SJSA1 (cell line): ENCODE measurements around the gene SETBP1. TPM values are rescaled to one million over a fixed set of nuclear protein-coding genes. Genes with fewer than 3 reads are reported as not detected.

Experiments used
- DNase-seq, 2 experiments: peaks; one replicate each; pipeline ENCODE4 v3.0.0-alpha.2; 2015 to 2020; ENCODE audit warnings: low spot score in 2 of 2, low read depth in 1 of 2
- H3K27ac ChIP-seq: fragments of 250-450 bp; sonication (Bioruptor Pico); 2 replicates; pipeline ENCODE4 v1.5.1; 2020; ENCODE audit warnings: mild to moderate bottlenecking, moderate library complexity
- H3K27me3 ChIP-seq: fragments of 250-450 bp; sonication (Bioruptor Pico); replicated peaks from 2 replicates; pipeline ENCODE4 v1.5.1; 2020; ENCODE audit warnings: mild to moderate bottlenecking, moderate library complexity
- H3K36me3 ChIP-seq: fragments of 250-450 bp; sonication (Bioruptor Pico); 2 replicates; pipeline ENCODE4 v1.5.1; 2020; ENCODE audit warnings: mild to moderate bottlenecking
- H3K4me1 ChIP-seq: fragments of 250-450 bp; sonication (Bioruptor Pico); replicated peaks from 2 replicates; pipeline ENCODE4 v1.6.1; 2021; ENCODE audit warnings: mild to moderate bottlenecking
- H3K4me3 ChIP-seq: fragments of 250-450 bp; sonication (Bioruptor Pico); 2 replicates; pipeline ENCODE4 v1.5.1; 2020; ENCODE audit warnings: mild to moderate bottlenecking
- H3K9me3 ChIP-seq: fragments of 250-450 bp; sonication (Bioruptor Pico); replicated peaks from 2 replicates; pipeline ENCODE4 v1.5.1; 2020; ENCODE audit warnings: mild to moderate bottlenecking
- total RNA-seq: library from RNA; depleted of rRNA; stranded (reverse); fragments of >200 nt; shearing (Covaris generic); gene quantifications from 2 replicates; pipeline ENCODE4 v1.2.3, GENCODE V29; 2014

The SETBP1 gene
- total RNA-seq, 1 experiment from 2014 or later = 9.9 TPM

- no peaks in the 10 kb centered on the region for H3K4me1 ChIP-seq
- no peaks in the 10 kb centered on the region for H3K9me3 ChIP-seq
Observed at GRCh38 chr18:45083226-45083855, 402.7 kb downstream of the SETBP1 start.

GRCh38 chr18:45084206-45084605 lies 403.5 kb downstream of the SETBP1 start:
- no peak for DNase-seq
- H3K9me3 ChIP-seq = no peaks in the 10 kb centered on the region
- H3K4me3 ChIP-seq = no peak overlapping the region
- no peaks in the 10 kb centered on the region for H3K36me3 ChIP-seq
- H3K27ac ChIP-seq = no peak overlapping the region
- H3K27me3 ChIP-seq = no peaks in the 10 kb centered on the region
- no peaks in the 10 kb centered on the region for H3K4me1 ChIP-seq

More at GRCh38 chr18:45083226-45083855, 402.7 kb downstream of the SETBP1 start:
- Histone ChIP-seq H3K36me3 (no peaks in the 10 kb centered on the region), H3K27ac (no peak overlapping the region), H3K4me3 (no peak overlapping the region), H3K27me3 (no peaks in the 10 kb centered on the region)
- no peak for DNase-seq

GRCh38 chr18:45085916-45086624 lies 405.4 kb downstream of the SETBP1 start:
- Histone ChIP-seq H3K36me3 (no peaks in the 10 kb centered on the region), H3K4me1 (peaks cover 9% of the 10 kb centered on the region), H3K9me3 (no peaks in the 10 kb centered on the region; the same call in 1 of the 2 replicates), H3K27me3 (no peaks in the 10 kb centered on the region), H3K4me3 (no peak overlapping the region), H3K27ac (no peak overlapping the region)
- DNase-seq = no peak

GRCh38 chr18:45086777-45087176 lies 406.1 kb downstream of the SETBP1 start:
- no peaks in the 10 kb centered on the region for H3K27me3 ChIP-seq
- no peak for DNase-seq
- H3K36me3 ChIP-seq = no peaks in the 10 kb centered on the region
- H3K9me3 ChIP-seq = no peaks in the 10 kb centered on the region; the same call in 1 of the 2 replicates
- no peak overlapping the region for H3K27ac ChIP-seq
- peaks cover 10% of the 10 kb centered on the region for H3K4me1 ChIP-seq
- no peak overlapping the region for H3K4me3 ChIP-seq

- H3K4me1 ChIP-seq = peaks cover 10% of the 10 kb centered on the region
- no peaks in the 10 kb centered on the region; the same call in 1 of the 2 replicates for H3K9me3 ChIP-seq
- H3K4me3 ChIP-seq = no peak overlapping the region
- H3K27me3 ChIP-seq = no peaks in the 10 kb centered on the region
- no peaks in the 10 kb centered on the region for H3K36me3 ChIP-seq
- H3K27ac ChIP-seq = no peak overlapping the region
- DNase-seq = peak; percentile 48 to 50
Observed at GRCh38 chr18:45090526-45091140, 409.9 kb downstream of the SETBP1 start.

- no peak overlapping the region for H3K4me3 ChIP-seq
- no peaks in the 10 kb centered on the region for H3K9me3 ChIP-seq
- H3K27ac ChIP-seq = no peak overlapping the region
- H3K4me1 ChIP-seq = no peaks in the 10 kb centered on the region
- no peaks in the 10 kb centered on the region for H3K27me3 ChIP-seq
- no peak for DNase-seq
- H3K36me3 ChIP-seq = no peaks in the 10 kb centered on the region
Observed at GRCh38 chr18:45100321-45101105, 419.8 kb downstream of the SETBP1 start.

GRCh38 chr18:45102126-45102525 lies 421.4 kb downstream of the SETBP1 start:
- Histone ChIP-seq H3K4me3 (no peak overlapping the region), H3K9me3 (no peaks in the 10 kb centered on the region), H3K27ac (no peak overlapping the region), H3K36me3 (no peaks in the 10 kb centered on the region), H3K27me3 (no peaks in the 10 kb centered on the region), H3K4me1 (peaks cover 3% of the 10 kb centered on the region; the same call in 1 of the 2 replicates)
- no peak for DNase-seq

- H3K27ac ChIP-seq = no peak overlapping the region
- no peak overlapping the region for H3K4me3 ChIP-seq
- H3K36me3 ChIP-seq = no peaks in the 10 kb centered on the region
- no peaks in the 10 kb centered on the region for H3K27me3 ChIP-seq
- no peak for DNase-seq
- H3K9me3 ChIP-seq = no peaks in the 10 kb centered on the region
- peaks cover 3% of the 10 kb centered on the region; the same call in 1 of the 2 replicates for H3K4me1 ChIP-seq
Observed at GRCh38 chr18:45102863-45103262, 422.2 kb downstream of the SETBP1 start.

- Histone ChIP-seq H3K9me3 (no peaks in the 10 kb centered on the region), H3K27me3 (no peaks in the 10 kb centered on the region), H3K4me1 (peaks cover 3% of the 10 kb centered on the region; the same call in 1 of the 2 replicates), H3K36me3 (no peaks in the 10 kb centered on the region), H3K4me3 (no peak overlapping the region), H3K27ac (no peak overlapping the region)
- no peak for DNase-seq
Observed at GRCh38 chr18:45103319-45104048, 422.8 kb downstream of the SETBP1 start.

- Histone ChIP-seq H3K9me3 (no peaks in the 10 kb centered on the region), H3K4me1 (peaks cover 3% of the 10 kb centered on the region; the same call in 1 of the 2 replicates), H3K4me3 (no peak overlapping the region), H3K36me3 (no peaks in the 10 kb centered on the region), H3K27ac (no peak overlapping the region), H3K27me3 (no peaks in the 10 kb centered on the region)
- DNase-seq = no peak
Observed at GRCh38 chr18:45104049-45104395, 423.3 kb downstream of the SETBP1 start.

GRCh38 chr18:45106331-45106774 lies 425.7 kb downstream of the SETBP1 start:
- H3K36me3 ChIP-seq = no peaks in the 10 kb centered on the region
- H3K4me1 ChIP-seq = peaks cover 3% of the 10 kb centered on the region; the same call in 1 of the 2 replicates
- no peak overlapping the region for H3K27ac ChIP-seq
- DNase-seq = peak in 1 of 2 experiments; percentile 9
- H3K27me3 ChIP-seq = no peaks in the 10 kb centered on the region
- no peak overlapping the region for H3K4me3 ChIP-seq
- H3K9me3 ChIP-seq = no peaks in the 10 kb centered on the region

- DNase-seq = no peak
- no peaks in the 10 kb centered on the region for H3K9me3 ChIP-seq
- peaks cover 3% of the 10 kb centered on the region; the same call in 1 of the 2 replicates for H3K4me1 ChIP-seq
- no peak overlapping the region for H3K27ac ChIP-seq
- no peak overlapping the region for H3K4me3 ChIP-seq
- H3K27me3 ChIP-seq = no peaks in the 10 kb centered on the region
- H3K36me3 ChIP-seq = no peaks in the 10 kb centered on the region
Observed at GRCh38 chr18:45107425-45107824, 426.7 kb downstream of the SETBP1 start.

GRCh38 chr18:45108754-45109153 lies 428.1 kb downstream of the SETBP1 start:
- Histone ChIP-seq H3K27ac (no peak overlapping the region), H3K36me3 (no peaks in the 10 kb centered on the region), H3K4me3 (no peak overlapping the region), H3K27me3 (no peaks in the 10 kb centered on the region), H3K9me3 (no peaks in the 10 kb centered on the region), H3K4me1 (peaks cover 3% of the 10 kb centered on the region; the same call in 1 of the 2 replicates)
- no peak for DNase-seq
